Trophoblast cell (in vitro differentiated cells and primary cell): ENCODE measurements around the gene CPLX1.

Source experiments
- DNase-seq, 2 donors: peaks; one replicate each; pipeline ENCODE4 v3.0.0-alpha.2; 2016
- H2AFZ ChIP-seq: 2 replicates; pipeline ENCODE4 v1.6.1; 2013; ENCODE audit warnings: low read length, moderate library complexity, mild to moderate bottlenecking; ENCODE audit not compliant: insufficient read depth, poor library complexity
- H2AK5ac ChIP-seq: 2 replicates; pipeline ENCODE4 v1.6.1; 2013; ENCODE audit warnings: mild to moderate bottlenecking, low read length
- H2BK120ac ChIP-seq: 2 replicates; pipeline ENCODE4 v1.6.1; 2013; ENCODE audit warnings: low read length, mild to moderate bottlenecking, moderate library complexity; ENCODE audit not compliant: insufficient read depth, poor library complexity
- H2BK12ac ChIP-seq: 2 replicates; pipeline ENCODE4 v1.6.1; 2013; ENCODE audit warnings: mild to moderate bottlenecking, low read length, moderate library complexity
- H2BK5ac ChIP-seq: 2 replicates; pipeline ENCODE4 v1.6.1; 2013; ENCODE audit warnings: low read length, low read depth, moderate library complexity, mild to moderate bottlenecking; ENCODE audit not compliant: poor library complexity
- H3K14ac ChIP-seq: 2 replicates; pipeline ENCODE4 v1.6.1; 2013; ENCODE audit warnings: mild to moderate bottlenecking, low read length
- H3K18ac ChIP-seq: 2 replicates; pipeline ENCODE4 v1.6.1; 2013; ENCODE audit warnings: mild to moderate bottlenecking, low read length
- H3K23ac ChIP-seq: 2 replicates; pipeline ENCODE4 v1.6.1; 2013; ENCODE audit warnings: low read length
- H3K27ac ChIP-seq: 2 replicates; pipeline ENCODE4 v1.5.1; 2013; ENCODE audit warnings: low read depth, mild to moderate bottlenecking, inconsistent platforms, low read length, moderate library complexity
- H3K27me3 ChIP-seq: 2 replicates; pipeline ENCODE4 v1.6.1; 2013; ENCODE audit warnings: inconsistent platforms, mild to moderate bottlenecking, low read length, moderate library complexity; ENCODE audit not compliant: insufficient read depth
- H3K36me3 ChIP-seq, 2 experiments: 1 replicate in 1 of 2; 2 replicates in 1 of 2; pipeline ENCODE4 v1.6.1; 2013; ENCODE audit warnings: low read length in 2 of 2, mild to moderate bottlenecking in 2 of 2, moderate library complexity in 1 of 2; ENCODE audit not compliant: insufficient read depth in 2 of 2, control insufficient read depth in 1 of 2
- H3K4ac ChIP-seq: 2 replicates; pipeline ENCODE4 v1.6.1; 2013; ENCODE audit warnings: low read depth, mild to moderate bottlenecking, low read length, moderate library complexity
- H3K4me1 ChIP-seq, 2 experiments: 1 replicate in 1 of 2; 2 replicates in 1 of 2; pipeline ENCODE4 v1.6.1; 2013; ENCODE audit warnings: low read length in 2 of 2, mild to moderate bottlenecking in 2 of 2, moderate library complexity in 1 of 2; ENCODE audit not compliant: insufficient read depth in 2 of 2, control insufficient read depth in 1 of 2
- H3K4me2 ChIP-seq: 2 replicates; pipeline ENCODE4 v1.6.1; 2013; ENCODE audit warnings: inconsistent platforms, mild to moderate bottlenecking, low read length, moderate library complexity
- H3K4me3 ChIP-seq: 2 replicates; pipeline ENCODE4 v1.5.1; 2013; ENCODE audit warnings: mild to moderate bottlenecking, low read depth, low read length, inconsistent platforms
- H3K79me1 ChIP-seq: one replicate; pipeline ENCODE4 v1.6.1; 2013; ENCODE audit warnings: low read length
- H3K79me2 ChIP-seq: 2 replicates; pipeline ENCODE4 v1.6.1; 2013; ENCODE audit warnings: low read length, mild to moderate bottlenecking; ENCODE audit not compliant: control insufficient read depth, insufficient read depth, poor library complexity
- H3K9ac ChIP-seq: 2 replicates; pipeline ENCODE4 v1.6.1; 2013; ENCODE audit warnings: mild to moderate bottlenecking, low read length
- H3K9me3 ChIP-seq: 2 replicates; pipeline ENCODE4 v1.6.1; 2013; ENCODE audit warnings: low read depth, mild to moderate bottlenecking, control low read depth, inconsistent platforms, low read length; ENCODE audit not compliant: insufficient read depth
- H4K12ac ChIP-seq: 2 replicates; pipeline ENCODE4 v1.6.1; 2013; ENCODE audit warnings: low read depth, mild to moderate bottlenecking, low read length, moderate library complexity
- H4K8ac ChIP-seq: 2 replicates; pipeline ENCODE4 v1.6.1; 2013; ENCODE audit warnings: low read depth, mild to moderate bottlenecking, low read length, moderate library complexity
- H4K91ac ChIP-seq: one replicate; pipeline ENCODE4 v1.6.1; 2013; ENCODE audit warnings: low read depth, mild to moderate bottlenecking, low read length, moderate library complexity
- WGBS: extraction: QIAGEN DNeasy Blood & Tissue Kit; methylation state at CpG from one replicate; pipeline ENCODE4 v1.1.7; 2013; ENCODE audit warnings: missing lambda C conversion rate; ENCODE audit not compliant: insufficient read length, insufficient coverage; ENCODE audit errors: extremely low coverage; 5-methylcytosine and 5-hydroxymethylcytosine counted together

CPLX1 gene

GRCh38 chr4:768076-768475 is 57.9 kb downstream of the CPLX1 start:
- Histone ChIP-seq H2BK120ac (no peak overlapping the region), H3K9ac (no peak overlapping the region), H3K14ac (no peak overlapping the region), H3K79me1 (no peaks in the 10 kb centered on the region), H2BK12ac (no peak overlapping the region), H3K4me1 (peaks cover 5 to 7% of the 10 kb centered on the region in 2 experiments), H4K12ac (no peak overlapping the region), H4K91ac (no peak overlapping the region), H3K36me3 (peaks cover 61 to 64% of the 10 kb centered on the region in 2 experiments), H3K27ac (no peak overlapping the region), H4K8ac (no peak overlapping the region), H3K79me2 (no peaks in the 10 kb centered on the region), H3K18ac (no peak overlapping the region), H3K9me3 (peaks cover 6% of the 10 kb centered on the region), H3K23ac (no peak overlapping the region), H3K27me3 (no peaks in the 10 kb centered on the region), H3K4ac (no peak overlapping the region), H2BK5ac (no peak overlapping the region), H3K4me2 (no peak overlapping the region), H3K4me3 (no peak overlapping the region), H2AK5ac (no peak overlapping the region), H2AFZ (no peak overlapping the region)
- no CpG with 5 or more reads among the region's 15 CpGs for WGBS
- DNase-seq, result no peak

GRCh38 chr4:766559-767283 is 59.2 kb downstream of the CPLX1 start:
- H2AK5ac ChIP-seq, result no peak overlapping the region
- no peak overlapping the region for H2BK120ac ChIP-seq
- H4K8ac ChIP-seq, result no peak overlapping the region
- H3K79me1 ChIP-seq, result no peaks in the 10 kb centered on the region
- no peak overlapping the region for H3K9ac ChIP-seq
- H3K4ac ChIP-seq, result no peak overlapping the region
- H3K4me2 ChIP-seq, result no peak overlapping the region
- no peak overlapping the region for H2BK5ac ChIP-seq
- no peak overlapping the region for H3K4me3 ChIP-seq
- peaks cover 63 to 67% of the 10 kb centered on the region in 2 experiments for H3K36me3 ChIP-seq
- no peak overlapping the region for H2AFZ ChIP-seq
- no peak overlapping the region for H3K23ac ChIP-seq
- H2BK12ac ChIP-seq, result no peak overlapping the region
- no peak overlapping the region for H3K14ac ChIP-seq
- no peak overlapping the region for H4K12ac ChIP-seq
- H4K91ac ChIP-seq, result no peak overlapping the region
- no peaks in the 10 kb centered on the region for H3K79me2 ChIP-seq
- DNase-seq, result no peak
- H3K27ac ChIP-seq, result no peak overlapping the region
- H3K4me1 ChIP-seq, result peaks cover 5 to 7% of the 10 kb centered on the region in 2 experiments
- H3K18ac ChIP-seq, result no peak overlapping the region
- WGBS, result no CpG with 5 or more reads among the region's 21 CpGs
- peaks cover 6% of the 10 kb centered on the region for H3K9me3 ChIP-seq
- no peaks in the 10 kb centered on the region for H3K27me3 ChIP-seq

GRCh38 chr4:766152-766515 is 59.8 kb downstream of the CPLX1 start:
- no CpG with 5 or more reads among the region's 7 CpGs for WGBS
- Histone ChIP-seq H3K27ac (no peak overlapping the region), H3K23ac (no peak overlapping the region), H3K79me1 (no peaks in the 10 kb centered on the region), H3K36me3 (peaks cover 64 to 67% of the 10 kb centered on the region in 2 experiments), H4K8ac (no peak overlapping the region), H2BK12ac (no peak overlapping the region), H3K4ac (no peak overlapping the region), H2AFZ (no peak overlapping the region), H3K9ac (no peak overlapping the region), H3K4me2 (no peak overlapping the region), H2BK5ac (no peak overlapping the region), H3K14ac (no peak overlapping the region), H3K27me3 (no peaks in the 10 kb centered on the region), H3K18ac (no peak overlapping the region), H3K4me1 (peaks cover 5 to 7% of the 10 kb centered on the region in 2 experiments), H4K91ac (no peak overlapping the region), H2AK5ac (no peak overlapping the region), H3K79me2 (no peaks in the 10 kb centered on the region), H3K9me3 (peaks cover 6% of the 10 kb centered on the region), H2BK120ac (no peak overlapping the region), H3K4me3 (no peak overlapping the region), H4K12ac (no peak overlapping the region)
- DNase-seq, result peak; percentile 41 to 57

- H2AK5ac ChIP-seq, result no peak overlapping the region
- no peak overlapping the region for H3K18ac ChIP-seq
- peaks cover 70% of the 10 kb centered on the region in 2 experiments for H3K36me3 ChIP-seq
- H4K8ac ChIP-seq, result no peak overlapping the region
- no peak overlapping the region for H2BK120ac ChIP-seq
- no peak overlapping the region for H4K12ac ChIP-seq
- H3K4me2 ChIP-seq, result no peak overlapping the region
- no peaks in the 10 kb centered on the region for H3K27me3 ChIP-seq
- no peak overlapping the region for H3K23ac ChIP-seq
- H3K79me1 ChIP-seq, result no peaks in the 10 kb centered on the region
- H3K4me1 ChIP-seq, result peaks cover 5 to 7% of the 10 kb centered on the region in 2 experiments
- no peak for DNase-seq
- no peak overlapping the region for H3K4ac ChIP-seq
- H2AFZ ChIP-seq, result no peak overlapping the region
- no peak overlapping the region for H3K14ac ChIP-seq
- H3K9me3 ChIP-seq, result peaks cover 6% of the 10 kb centered on the region
- H2BK12ac ChIP-seq, result no peak overlapping the region
- H3K27ac ChIP-seq, result no peak overlapping the region
- H2BK5ac ChIP-seq, result no peak overlapping the region
- WGBS, result no CpG with 5 or more reads among the region's 16 CpGs
- no peaks in the 10 kb centered on the region for H3K79me2 ChIP-seq
- H3K4me3 ChIP-seq, result no peak overlapping the region
- no peak overlapping the region for H3K9ac ChIP-seq
- H4K91ac ChIP-seq, result no peak overlapping the region
These were observed 61.3 kb downstream of the CPLX1 start for GRCh38 chr4:764405-765169.
